HG03354 (cell line): Measurements from ENCODE around the gene DSTN.
"Not testable (repeated sequence)": the region's sequence is repeated elsewhere in the genome, so short reads cannot be mapped to it uniquely, and the experiment has no call there.

Experiments
- ATAC-seq: cut with Tn5 transposase; IDR thresholded peaks from one replicate; pipeline ENCODE4 v1.9.1; 2021; ENCODE audit warnings: mild to moderate bottlenecking; ENCODE audit not compliant: unreplicated experiment, poor library complexity, severe bottlenecking

The DSTN gene

DNA sequence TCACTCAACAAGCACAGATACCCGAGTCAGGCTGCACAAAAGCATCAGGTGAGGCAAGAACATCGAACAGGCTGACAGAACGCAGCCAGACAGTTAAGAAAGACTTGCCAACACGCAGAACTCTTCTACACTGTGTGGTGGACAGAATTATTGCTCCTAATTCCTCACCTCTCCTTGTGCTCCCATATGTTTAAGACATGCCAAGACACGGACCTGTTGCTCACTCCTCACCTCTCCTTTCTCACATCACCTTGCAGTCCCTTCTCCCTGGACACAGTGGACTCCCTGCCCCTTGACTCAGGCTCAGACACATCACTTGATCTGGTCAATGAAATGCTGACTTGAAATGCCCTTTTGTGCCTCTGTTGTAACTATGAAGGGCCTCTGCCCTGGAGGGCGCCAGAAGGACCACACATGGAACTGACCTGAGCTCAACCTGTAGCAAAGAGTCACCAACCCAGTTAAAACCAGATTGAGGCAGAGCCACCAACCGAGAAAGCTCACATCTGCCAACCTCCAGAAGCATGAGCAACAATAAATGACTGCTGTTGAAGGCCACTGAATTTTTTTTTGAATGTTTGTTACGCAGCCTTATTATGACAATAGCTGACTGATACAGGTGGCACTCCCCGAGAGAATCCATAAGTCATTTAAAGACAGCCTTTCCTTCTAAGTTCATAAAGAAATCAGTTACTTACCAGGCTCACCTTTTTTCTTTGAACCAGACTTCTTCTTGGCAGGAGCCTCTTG lies 88.2 kb downstream of the DSTN start:
- ATAC-seq, result no peak

DNA sequence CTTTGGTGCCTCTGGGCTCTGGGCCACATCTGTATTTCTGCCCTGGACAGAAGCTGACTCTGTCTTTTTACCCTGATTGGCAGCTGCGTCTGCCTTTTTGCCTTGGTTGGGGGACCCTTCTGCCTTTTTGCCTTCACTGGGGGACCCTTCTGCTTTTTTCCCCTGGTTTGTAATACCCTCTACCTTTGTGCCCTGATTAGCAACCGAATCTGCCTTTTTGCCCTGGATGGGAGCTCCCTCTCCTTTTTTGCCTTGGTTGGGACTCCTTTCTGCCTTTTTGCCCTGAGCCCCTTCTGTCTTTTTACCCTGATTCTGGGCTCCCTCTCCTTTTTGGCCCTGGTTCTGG lies 88.7 kb downstream of the DSTN start:
- ATAC-seq, result no peak

DNA sequence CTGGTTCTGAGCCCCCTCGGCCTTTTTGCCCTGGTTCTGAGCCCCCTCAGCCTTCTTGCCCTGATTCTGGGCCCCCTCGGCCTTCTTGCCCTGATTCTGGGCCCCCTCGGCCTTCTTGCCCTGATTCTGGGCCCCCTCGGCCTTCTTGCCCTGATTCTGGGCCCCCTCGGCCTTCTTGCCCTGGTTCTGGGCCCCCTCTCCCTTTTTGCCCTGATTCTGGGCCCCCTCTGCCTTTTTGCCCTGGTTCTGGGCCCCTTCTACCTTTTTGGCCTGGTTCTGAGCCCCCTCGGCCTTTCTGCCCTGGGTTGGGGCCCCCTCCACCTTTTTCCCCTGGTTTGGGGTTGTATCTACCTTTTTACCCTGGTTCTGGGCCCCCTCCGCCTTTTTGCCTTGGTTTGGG lies 89.5 kb downstream of the DSTN start:
- not testable (repeated sequence) for ATAC-seq
